Lower leg skin (tissue), 4 donors: Measurements from ENCODE around the gene ACER3. TPM values are rescaled to one million over a fixed set of nuclear protein-coding genes. Genes with fewer than 3 reads are reported as not detected.
"Not testable (repeated sequence)": the region's sequence is repeated elsewhere in the genome, so short reads cannot be mapped to it uniquely, and the experiment has no call there.

ENCODE experiments used
- DNase-seq, 2 donors: peaks; one replicate each; pipeline ENCODE4 v3.0.0-alpha.2; 2019; ENCODE audit warnings: low spot score in 2 of 2
- H3K4me3 ChIP-seq: fragments of 200-600 bp; sonication (generic); 2 replicates; pipeline ENCODE4 v1.5.1; 2017; ENCODE audit warnings: mild to moderate bottlenecking, low read depth; ENCODE audit not compliant: poor library complexity, severe bottlenecking
- POLR2A ChIP-seq, 2 donors: fragments of 450-650 bp; IDR thresholded peaks; one replicate each; pipeline ENCODE4 v1.6.1; 2016 to 2017; ENCODE audit warnings: antibody characterized with exemption in 2 of 2, mild to moderate bottlenecking in 1 of 2, moderate library complexity in 1 of 2
- WGBS, 2 donors: methylation state at CpG; one replicate each; pipeline ENCODE4 v1.1.5; 2018; 5-methylcytosine and 5-hydroxymethylcytosine counted together
- intact Hi-C: fragments of 100-400 bp; cut with DNase I; formaldehyde crosslinking; loops from one replicate; pipeline ENCODE4 v1.15.0; 2023; ENCODE audit warnings: low total_unique reads
- total RNA-seq, 4 donors: library from RNA; depleted of rRNA; stranded (reverse); fragments of >200 nt; gene quantifications; one replicate each; pipeline ENCODE4 v1.1.0, GENCODE V29; 2016
- TF ChIP-seq, protein P1 (sequence below), 3 donors: fragments of 450-650 bp; IDR thresholded peaks; one replicate each; pipeline ENCODE4 v1.5.1; 2016; ENCODE audit warnings: antibody characterized with exemption in 3 of 3, mild to moderate bottlenecking in 3 of 3, moderate library complexity in 2 of 3

Gene ACER3
- total RNA-seq, 4 donors from 2014 or later = 3.5 to 5.9 (median 5.1) TPM

DNA sequence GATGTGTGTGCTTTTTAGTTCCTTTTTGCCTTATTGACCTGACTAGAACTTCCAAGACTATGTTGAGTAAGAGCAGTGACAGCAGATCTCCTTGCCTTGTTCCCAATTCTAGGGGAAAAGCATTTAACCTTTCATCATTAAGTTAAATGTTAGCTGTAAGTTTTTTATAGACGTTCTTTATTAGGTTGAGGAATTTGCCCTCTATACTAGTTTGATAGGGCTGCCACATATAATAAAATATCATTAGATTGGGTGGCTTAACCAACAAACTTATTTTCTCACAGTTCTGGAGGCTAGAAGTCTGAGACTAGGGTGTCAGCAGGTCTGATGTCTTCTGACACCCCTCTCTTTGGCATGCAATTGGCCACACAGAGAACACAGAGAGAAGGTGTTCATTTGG, 140.9 kb downstream of the ACER3 start:
- H3K4me3 ChIP-seq = no peak overlapping the region
- intact Hi-C loops = no loop called here
- WGBS, 2 donors = 88 to 91% methylated on average over 1 of the region's 1 CpG
- DNase-seq = no peak
- TF ChIP-seq, protein P1, sequence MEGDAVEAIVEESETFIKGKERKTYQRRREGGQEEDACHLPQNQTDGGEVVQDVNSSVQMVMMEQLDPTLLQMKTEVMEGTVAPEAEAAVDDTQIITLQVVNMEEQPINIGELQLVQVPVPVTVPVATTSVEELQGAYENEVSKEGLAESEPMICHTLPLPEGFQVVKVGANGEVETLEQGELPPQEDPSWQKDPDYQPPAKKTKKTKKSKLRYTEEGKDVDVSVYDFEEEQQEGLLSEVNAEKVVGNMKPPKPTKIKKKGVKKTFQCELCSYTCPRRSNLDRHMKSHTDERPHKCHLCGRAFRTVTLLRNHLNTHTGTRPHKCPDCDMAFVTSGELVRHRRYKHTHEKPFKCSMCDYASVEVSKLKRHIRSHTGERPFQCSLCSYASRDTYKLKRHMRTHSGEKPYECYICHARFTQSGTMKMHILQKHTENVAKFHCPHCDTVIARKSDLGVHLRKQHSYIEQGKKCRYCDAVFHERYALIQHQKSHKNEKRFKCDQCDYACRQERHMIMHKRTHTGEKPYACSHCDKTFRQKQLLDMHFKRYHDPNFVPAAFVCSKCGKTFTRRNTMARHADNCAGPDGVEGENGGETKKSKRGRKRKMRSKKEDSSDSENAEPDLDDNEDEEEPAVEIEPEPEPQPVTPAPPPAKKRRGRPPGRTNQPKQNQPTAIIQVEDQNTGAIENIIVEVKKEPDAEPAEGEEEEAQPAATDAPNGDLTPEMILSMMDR (IDR thresholded peaks at IDR 0.05) = no peak
- no peak for TF ChIP-seq POLR2A (IDR thresholded peaks at IDR 0.05)

DNA sequence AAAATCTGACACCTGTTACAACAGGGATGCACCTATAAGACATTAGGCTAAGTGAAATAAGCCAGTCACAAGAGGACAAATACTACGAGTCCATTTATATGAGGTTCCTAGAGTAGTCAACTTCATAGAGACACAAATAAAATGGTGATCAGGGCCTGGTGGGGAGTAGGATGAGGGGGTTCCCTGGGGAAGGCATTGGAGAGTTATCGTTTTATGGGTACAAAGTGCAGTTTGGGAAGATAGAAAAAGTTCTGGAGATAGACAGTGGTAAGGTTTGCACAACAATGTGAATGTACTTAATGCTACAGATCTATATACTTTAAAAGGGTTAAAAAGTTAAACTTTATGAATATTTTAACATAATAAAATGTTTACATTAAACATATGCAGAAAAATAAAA, 142.1 kb downstream of the ACER3 start:
- TF ChIP-seq, protein P1 (IDR thresholded peaks at IDR 0.05) = no peak
- no peak for TF ChIP-seq POLR2A (IDR thresholded peaks at IDR 0.05)
- no peak for DNase-seq
- 92 to 96% methylated on average over 2 of the region's 2 CpGs for WGBS, 2 donors
- intact Hi-C loops = no loop called here
- no peak overlapping the region for H3K4me3 ChIP-seq

DNA sequence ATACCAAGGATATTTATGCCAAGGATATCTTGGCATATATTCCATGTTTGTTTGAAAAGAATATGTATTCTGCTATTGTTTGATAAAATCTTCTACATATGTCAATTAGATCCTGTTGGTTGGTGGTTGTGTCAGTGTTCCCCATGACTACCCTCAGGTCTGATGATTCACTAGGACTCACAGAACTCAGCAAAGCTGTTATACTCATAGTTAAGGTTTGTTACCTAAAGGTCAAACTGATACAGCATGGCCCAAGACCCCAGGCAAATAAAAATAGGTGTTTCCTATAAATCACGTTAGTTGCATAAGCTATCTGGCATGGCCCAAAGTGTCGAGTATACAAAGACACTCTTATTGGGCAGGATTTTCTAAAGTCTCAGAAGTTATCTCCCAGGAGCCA, 143.2 kb downstream of the ACER3 start:
- no peak overlapping the region for H3K4me3 ChIP-seq
- intact Hi-C loops = no loop called here
- DNase-seq = no peak
- 46 to 64% methylated on average over 2 of the region's 2 CpGs for WGBS, 2 donors
- no peak for TF ChIP-seq POLR2A (IDR thresholded peaks at IDR 0.05)
- TF ChIP-seq, protein P1 (IDR thresholded peaks at IDR 0.05) = no peak

DNA sequence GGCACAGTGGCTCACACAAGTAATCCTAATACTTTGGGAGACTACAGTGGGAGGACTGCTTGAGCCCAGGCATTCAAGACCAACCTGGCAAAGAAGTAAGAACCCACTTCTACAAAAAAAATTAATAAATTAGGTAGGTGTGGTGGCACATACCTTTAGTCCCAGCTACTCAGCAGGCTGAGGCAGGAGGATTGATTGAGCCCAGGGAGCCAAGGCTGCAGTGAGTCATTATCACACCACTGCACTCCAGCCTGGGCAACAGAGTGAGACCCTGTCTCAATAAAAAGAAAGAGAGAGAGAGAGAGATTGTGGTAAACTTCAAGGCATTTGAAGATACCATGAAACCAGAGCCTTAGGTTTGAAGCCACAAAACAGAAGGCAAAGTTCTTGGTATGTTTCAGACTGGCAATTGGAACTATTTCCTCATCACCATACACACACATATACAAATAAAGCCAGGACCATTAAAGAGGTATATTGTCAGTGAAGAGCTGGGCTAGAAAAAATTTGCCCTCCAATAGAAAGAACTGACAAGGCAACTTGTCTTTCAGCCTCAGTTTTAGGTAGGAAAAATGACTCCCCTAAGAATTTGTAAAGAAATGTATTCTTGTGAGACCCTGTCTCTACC, 148.9 kb downstream of the ACER3 start:
- TF ChIP-seq POLR2A (IDR thresholded peaks at IDR 0.05) = no peak
- TF ChIP-seq, protein P1 (IDR thresholded peaks at IDR 0.05) = no peak
- intact Hi-C loops = no loop called here
- H3K4me3 ChIP-seq = no peak overlapping the region
- no peak for DNase-seq

DNA sequence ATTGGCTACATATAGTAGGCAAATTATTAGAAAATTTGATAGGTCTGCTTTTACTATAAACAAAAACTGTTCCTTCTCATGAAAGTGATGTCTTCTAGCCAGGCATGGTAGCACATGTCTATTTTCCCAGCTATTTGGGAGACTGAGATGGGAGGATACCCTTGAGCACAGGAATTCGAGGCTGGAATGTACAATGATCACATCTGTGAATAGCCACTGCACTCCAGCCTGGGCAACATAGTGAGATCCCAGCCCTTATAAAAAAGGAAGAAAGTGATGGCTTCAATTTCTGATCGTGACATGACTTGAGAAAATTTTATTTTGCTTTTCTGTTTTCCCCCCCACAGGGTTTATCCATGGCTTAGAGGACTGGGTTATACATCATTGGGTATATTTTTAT, 154.0 kb downstream of the ACER3 start:
- intact Hi-C loops = no loop called here
- 94% methylated on average over 2 of the region's 2 CpGs for WGBS, 2 donors
- DNase-seq = no peak
- no peak overlapping the region for H3K4me3 ChIP-seq
- TF ChIP-seq POLR2A (IDR thresholded peaks at IDR 0.05) = no peak
- TF ChIP-seq, protein P1 (IDR thresholded peaks at IDR 0.05) = no peak

DNA sequence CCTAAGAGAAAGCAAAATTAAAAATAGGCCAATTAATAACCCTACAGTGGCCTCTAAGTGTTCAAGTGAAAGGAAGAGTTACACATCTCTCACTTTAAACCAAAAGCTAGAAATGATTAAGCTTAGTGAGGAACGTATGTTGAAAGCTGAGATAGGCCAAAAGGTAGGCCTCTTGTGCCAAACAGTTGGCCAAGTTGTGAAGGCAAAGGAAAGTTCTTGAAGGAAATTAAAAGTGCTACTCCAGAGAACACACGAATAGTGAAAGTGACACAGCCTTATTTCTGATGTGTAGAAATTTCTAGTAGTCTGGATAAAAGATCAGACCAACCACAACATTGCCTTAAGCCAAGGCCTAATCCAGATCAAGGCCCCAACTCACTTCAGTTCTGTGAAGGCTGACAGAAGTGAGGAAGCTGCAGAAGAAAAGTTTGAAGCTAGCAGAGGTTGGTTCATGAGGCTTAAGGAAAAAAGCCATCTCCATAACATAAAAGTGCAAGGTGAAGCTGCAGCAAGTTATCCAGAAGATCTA, 157.7 kb downstream of the ACER3 start:
- DNase-seq, intact Hi-C loops, H3K4me3 ChIP-seq: not testable (repeated sequence)
- 91 to 95% methylated on average over 2 of the region's 2 CpGs for WGBS, 2 donors
